SK-N-SH treated with all-trans-retinoic acid at 6 μM for 48 hours (cell line): ENCODE results near the gene ARHGAP26.

ENCODE experiments used
- ATAC-seq: fragments of 200-7000 bp; cut with Tn5 transposase; 3 replicates; pipeline ENCODE4 v1.9.1; 2020; ENCODE audit warnings: mild to moderate bottlenecking, moderate library complexity
- ESRRG ChIP-seq: fragments of 250-450 bp; sonication (Bioruptor Pico); IDR thresholded peaks from 2 replicates; pipeline ENCODE4 v1.6.1; 2021; ENCODE audit warnings: mild to moderate bottlenecking
- GLIS3 ChIP-seq: fragments of 250-450 bp; sonication (Bioruptor Pico); IDR thresholded peaks from 2 replicates; pipeline ENCODE4 v1.5.0; 2020; ENCODE audit warnings: mild to moderate bottlenecking, moderate library complexity
- ISL1 ChIP-seq: fragments of 250-450 bp; sonication (Bioruptor Pico); IDR thresholded peaks from 2 replicates; pipeline ENCODE4 v2.1.2; 2022; ENCODE audit warnings: mild to moderate bottlenecking, moderate library complexity
- OSR1 ChIP-seq: fragments of 250-450 bp; sonication (Bioruptor Pico); IDR thresholded peaks from 2 replicates; pipeline ENCODE4 v1.8.0; 2022; ENCODE audit warnings: moderate library complexity, mild to moderate bottlenecking, inconsistent platforms
- RARB ChIP-seq: fragments of 250-450 bp; sonication (Bioruptor Pico); IDR thresholded peaks from 2 replicates; pipeline ENCODE4 v1.8.0; 2021; ENCODE audit warnings: mild to moderate bottlenecking, moderate library complexity
- SNAI2 ChIP-seq: fragments of 250-450 bp; sonication (Bioruptor Pico); IDR thresholded peaks from 2 replicates; pipeline ENCODE4 v1.5.0; 2020; ENCODE audit warnings: mild to moderate bottlenecking, moderate library complexity
- TOX ChIP-seq: fragments of 250-450 bp; sonication (Bioruptor Pico); IDR thresholded peaks from 2 replicates; pipeline ENCODE4 v1.8.0; 2021; ENCODE audit warnings: mild to moderate bottlenecking, moderate library complexity, borderline replicate concordance
- ZC3H10 ChIP-seq: fragments of 250-450 bp; sonication (Bioruptor Pico); IDR thresholded peaks from 2 replicates; pipeline ENCODE4 v1.5.1; 2021; ENCODE audit warnings: mild to moderate bottlenecking, moderate library complexity
- ZFP3 ChIP-seq: fragments of 250-450 bp; sonication (Bioruptor Pico); IDR thresholded peaks from 2 replicates; pipeline ENCODE4 v1.5.0; 2020; ENCODE audit warnings: mild to moderate bottlenecking, moderate library complexity
- ZNF70 ChIP-seq: fragments of 450-650 bp; formaldehyde crosslinking; IDR thresholded peaks from 2 replicates; pipeline ENCODE4 v1.5.0; 2020; ENCODE audit warnings: mild to moderate bottlenecking, moderate library complexity
- TF ChIP-seq, protein P1 (sequence below): fragments of 250-450 bp; sonication (Bioruptor Pico); IDR thresholded peaks from 2 replicates; pipeline ENCODE4 v1.5.0; 2020; ENCODE audit warnings: mild to moderate bottlenecking, moderate library complexity
- TF ChIP-seq, protein P2 (sequence below): fragments of 250-450 bp; sonication (Bioruptor Pico); IDR thresholded peaks from 2 replicates; pipeline ENCODE4 v1.5.1; 2020; ENCODE audit warnings: low read depth, mild to moderate bottlenecking, moderate library complexity
- TF ChIP-seq, protein P3 (sequence below): fragments of 250-450 bp; sonication (Bioruptor Pico); IDR thresholded peaks from 2 replicates; pipeline ENCODE4 v1.5.1; 2021; ENCODE audit warnings: mild to moderate bottlenecking, moderate library complexity
- TF ChIP-seq, protein P4 (sequence below): fragments of 250-450 bp; sonication (Bioruptor Pico); IDR thresholded peaks from 2 replicates; pipeline ENCODE4 v1.8.0; 2021; ENCODE audit warnings: low read depth, mild to moderate bottlenecking, moderate library complexity, borderline replicate concordance
- TF ChIP-seq, protein P5 (sequence below): fragments of 250-450 bp; sonication (Bioruptor Pico); IDR thresholded peaks from 2 replicates; pipeline ENCODE4 v1.8.0; 2020; ENCODE audit warnings: mild to moderate bottlenecking, moderate library complexity, borderline replicate concordance

The ARHGAP26 gene

GRCh38 chr5:142833517-142834449 is 63.6 kb downstream of the ARHGAP26 start:
- TF ChIP-seq, protein P1, sequence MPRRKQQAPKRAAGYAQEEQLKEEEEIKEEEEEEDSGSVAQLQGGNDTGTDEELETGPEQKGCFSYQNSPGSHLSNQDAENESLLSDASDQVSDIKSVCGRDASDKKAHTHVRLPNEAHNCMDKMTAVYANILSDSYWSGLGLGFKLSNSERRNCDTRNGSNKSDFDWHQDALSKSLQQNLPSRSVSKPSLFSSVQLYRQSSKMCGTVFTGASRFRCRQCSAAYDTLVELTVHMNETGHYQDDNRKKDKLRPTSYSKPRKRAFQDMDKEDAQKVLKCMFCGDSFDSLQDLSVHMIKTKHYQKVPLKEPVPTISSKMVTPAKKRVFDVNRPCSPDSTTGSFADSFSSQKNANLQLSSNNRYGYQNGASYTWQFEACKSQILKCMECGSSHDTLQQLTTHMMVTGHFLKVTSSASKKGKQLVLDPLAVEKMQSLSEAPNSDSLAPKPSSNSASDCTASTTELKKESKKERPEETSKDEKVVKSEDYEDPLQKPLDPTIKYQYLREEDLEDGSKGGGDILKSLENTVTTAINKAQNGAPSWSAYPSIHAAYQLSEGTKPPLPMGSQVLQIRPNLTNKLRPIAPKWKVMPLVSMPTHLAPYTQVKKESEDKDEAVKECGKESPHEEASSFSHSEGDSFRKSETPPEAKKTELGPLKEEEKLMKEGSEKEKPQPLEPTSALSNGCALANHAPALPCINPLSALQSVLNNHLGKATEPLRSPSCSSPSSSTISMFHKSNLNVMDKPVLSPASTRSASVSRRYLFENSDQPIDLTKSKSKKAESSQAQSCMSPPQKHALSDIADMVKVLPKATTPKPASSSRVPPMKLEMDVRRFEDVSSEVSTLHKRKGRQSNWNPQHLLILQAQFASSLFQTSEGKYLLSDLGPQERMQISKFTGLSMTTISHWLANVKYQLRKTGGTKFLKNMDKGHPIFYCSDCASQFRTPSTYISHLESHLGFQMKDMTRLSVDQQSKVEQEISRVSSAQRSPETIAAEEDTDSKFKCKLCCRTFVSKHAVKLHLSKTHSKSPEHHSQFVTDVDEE, result no peak
- TF ChIP-seq RARB (CRISPR knock-in tag) (no peak), OSR1 (CRISPR knock-in tag) (no peak), ISL1 (CRISPR knock-in tag) (no peak), ZFP3 (CRISPR knock-in tag) (no peak), TOX (CRISPR knock-in tag) (no peak), GLIS3 (CRISPR knock-in tag) (no peak), ZC3H10 (CRISPR knock-in tag) (no peak)
- TF ChIP-seq, protein P2, sequence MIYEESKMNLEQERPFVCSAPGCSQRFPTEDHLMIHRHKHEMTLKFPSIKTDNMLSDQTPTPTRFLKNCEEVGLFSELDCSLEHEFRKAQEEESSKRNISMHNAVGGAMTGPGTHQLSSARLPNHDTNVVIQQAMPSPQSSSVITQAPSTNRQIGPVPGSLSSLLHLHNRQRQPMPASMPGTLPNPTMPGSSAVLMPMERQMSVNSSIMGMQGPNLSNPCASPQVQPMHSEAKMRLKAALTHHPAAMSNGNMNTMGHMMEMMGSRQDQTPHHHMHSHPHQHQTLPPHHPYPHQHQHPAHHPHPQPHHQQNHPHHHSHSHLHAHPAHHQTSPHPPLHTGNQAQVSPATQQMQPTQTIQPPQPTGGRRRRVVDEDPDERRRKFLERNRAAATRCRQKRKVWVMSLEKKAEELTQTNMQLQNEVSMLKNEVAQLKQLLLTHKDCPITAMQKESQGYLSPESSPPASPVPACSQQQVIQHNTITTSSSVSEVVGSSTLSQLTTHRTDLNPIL (CRISPR knock-in tag), result no peak
- no peak for ATAC-seq

GRCh38 chr5:142834504-142834903 is 64.3 kb downstream of the ARHGAP26 start:
- no peak for ATAC-seq
- TF ChIP-seq RARB (CRISPR knock-in tag), result no peak
- TF ChIP-seq OSR1 (CRISPR knock-in tag), result no peak
- TF ChIP-seq, protein P2 (CRISPR knock-in tag), result no peak
- no peak for TF ChIP-seq ZNF70 (CRISPR knock-in tag)
- TF ChIP-seq SNAI2 (CRISPR knock-in tag), result no peak
- no peak for TF ChIP-seq ESRRG (CRISPR knock-in tag)

GRCh38 chr5:142835540-142835939 is 65.4 kb downstream of the ARHGAP26 start:
- ATAC-seq, result no peak
- TF ChIP-seq, protein P3, sequence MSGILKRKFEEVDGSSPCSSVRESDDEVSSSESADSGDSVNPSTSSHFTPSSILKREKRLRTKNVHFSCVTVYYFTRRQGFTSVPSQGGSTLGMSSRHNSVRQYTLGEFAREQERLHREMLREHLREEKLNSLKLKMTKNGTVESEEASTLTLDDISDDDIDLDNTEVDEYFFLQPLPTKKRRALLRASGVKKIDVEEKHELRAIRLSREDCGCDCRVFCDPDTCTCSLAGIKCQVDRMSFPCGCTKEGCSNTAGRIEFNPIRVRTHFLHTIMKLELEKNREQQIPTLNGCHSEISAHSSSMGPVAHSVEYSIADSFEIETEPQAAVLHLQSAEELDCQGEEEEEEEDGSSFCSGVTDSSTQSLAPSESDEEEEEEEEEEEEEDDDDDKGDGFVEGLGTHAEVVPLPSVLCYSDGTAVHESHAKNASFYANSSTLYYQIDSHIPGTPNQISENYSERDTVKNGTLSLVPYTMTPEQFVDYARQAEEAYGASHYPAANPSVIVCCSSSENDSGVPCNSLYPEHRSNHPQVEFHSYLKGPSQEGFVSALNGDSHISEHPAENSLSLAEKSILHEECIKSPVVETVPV (CRISPR knock-in tag), result no peak
- TF ChIP-seq, protein P4, sequence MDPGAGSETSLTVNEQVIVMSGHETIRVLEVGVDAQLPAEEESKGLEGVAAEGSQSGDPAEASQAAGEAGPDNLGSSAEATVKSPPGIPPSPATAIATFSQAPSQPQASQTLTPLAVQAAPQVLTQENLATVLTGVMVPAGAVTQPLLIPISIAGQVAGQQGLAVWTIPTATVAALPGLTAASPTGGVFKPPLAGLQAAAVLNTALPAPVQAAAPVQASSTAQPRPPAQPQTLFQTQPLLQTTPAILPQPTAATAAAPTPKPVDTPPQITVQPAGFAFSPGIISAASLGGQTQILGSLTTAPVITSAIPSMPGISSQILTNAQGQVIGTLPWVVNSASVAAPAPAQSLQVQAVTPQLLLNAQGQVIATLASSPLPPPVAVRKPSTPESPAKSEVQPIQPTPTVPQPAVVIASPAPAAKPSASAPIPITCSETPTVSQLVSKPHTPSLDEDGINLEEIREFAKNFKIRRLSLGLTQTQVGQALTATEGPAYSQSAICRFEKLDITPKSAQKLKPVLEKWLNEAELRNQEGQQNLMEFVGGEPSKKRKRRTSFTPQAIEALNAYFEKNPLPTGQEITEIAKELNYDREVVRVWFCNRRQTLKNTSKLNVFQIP (CRISPR knock-in tag), result no peak
- TF ChIP-seq ISL1 (CRISPR knock-in tag) (no peak), ZFP3 (CRISPR knock-in tag) (no peak), GLIS3 (CRISPR knock-in tag) (no peak), TOX (CRISPR knock-in tag) (no peak)
- TF ChIP-seq, protein P2 (CRISPR knock-in tag), result no peak
- TF ChIP-seq, protein P5, sequence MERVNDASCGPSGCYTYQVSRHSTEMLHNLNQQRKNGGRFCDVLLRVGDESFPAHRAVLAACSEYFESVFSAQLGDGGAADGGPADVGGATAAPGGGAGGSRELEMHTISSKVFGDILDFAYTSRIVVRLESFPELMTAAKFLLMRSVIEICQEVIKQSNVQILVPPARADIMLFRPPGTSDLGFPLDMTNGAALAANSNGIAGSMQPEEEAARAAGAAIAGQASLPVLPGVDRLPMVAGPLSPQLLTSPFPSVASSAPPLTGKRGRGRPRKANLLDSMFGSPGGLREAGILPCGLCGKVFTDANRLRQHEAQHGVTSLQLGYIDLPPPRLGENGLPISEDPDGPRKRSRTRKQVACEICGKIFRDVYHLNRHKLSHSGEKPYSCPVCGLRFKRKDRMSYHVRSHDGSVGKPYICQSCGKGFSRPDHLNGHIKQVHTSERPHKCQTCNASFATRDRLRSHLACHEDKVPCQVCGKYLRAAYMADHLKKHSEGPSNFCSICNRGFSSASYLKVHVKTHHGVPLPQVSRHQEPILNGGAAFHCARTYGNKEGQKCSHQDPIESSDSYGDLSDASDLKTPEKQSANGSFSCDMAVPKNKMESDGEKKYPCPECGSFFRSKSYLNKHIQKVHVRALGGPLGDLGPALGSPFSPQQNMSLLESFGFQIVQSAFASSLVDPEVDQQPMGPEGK (CRISPR knock-in tag), result no peak
